Bronchial epithelial cell (primary cell): ENCODE measurements around the gene NWD2. TPM values are rescaled to one million over a fixed set of nuclear protein-coding genes. Genes with fewer than 3 reads are reported as not detected.

Experiments
- DNase-seq: peaks from one replicate; pipeline ENCODE4 v3.0.0-alpha.2; 2010; ENCODE audit warnings: low read depth
- FAIRE-seq: peaks from 2 replicates; lab custom pipeline; 2011; peaks lifted over from hg19 to GRCh38; lab: Jason Lieb, UNC
- H3K27me3 ChIP-seq: 2 replicates; pipeline ENCODE4 v1.5.1; 2011; ENCODE audit warnings: low read length; ENCODE audit not compliant: control insufficient read depth, insufficient read depth
- H3K36me3 ChIP-seq: 2 replicates; pipeline ENCODE4 v1.5.1; 2011; ENCODE audit warnings: low read length; ENCODE audit not compliant: control insufficient read depth, insufficient read depth
- H3K4me3 ChIP-seq: 2 replicates; pipeline ENCODE4 v1.5.1; 2011; ENCODE audit warnings: mild to moderate bottlenecking, low read depth, low read length, control low read depth
- CTCF ChIP-seq: IDR thresholded peaks from 2 replicates; pipeline ENCODE4 v1.5.1; 2011; ENCODE audit warnings: mild to moderate bottlenecking, moderate library complexity, low read length, control low read depth, inconsistent platforms; ENCODE audit not compliant: insufficient read depth, severe bottlenecking
- total RNA-seq: library from RNA; depleted of rRNA; stranded (reverse); fragments of >200 nt; gene quantifications from 2 replicates; pipeline ENCODE4 v1.2.1, GENCODE V29; 2014

The NWD2 gene
- total RNA-seq, 1 donor from 2014 or later, result 0.26 TPM

GRCh38 chr4:37304612-37305011 lies 60.1 kb downstream of the NWD2 start:
- no peak for DNase-seq
- no peak for FAIRE-seq
- no peak overlapping the region for H3K4me3 ChIP-seq
- H3K27me3 ChIP-seq, result no peaks in the 10 kb centered on the region
- H3K36me3 ChIP-seq, result no peaks in the 10 kb centered on the region
- TF ChIP-seq CTCF, result no peak

GRCh38 chr4:37305984-37306383 lies 61.4 kb downstream of the NWD2 start:
- Histone ChIP-seq H3K4me3 (no peak overlapping the region), H3K36me3 (no peaks in the 10 kb centered on the region), H3K27me3 (no peaks in the 10 kb centered on the region)
- no peak for DNase-seq
- no peak for FAIRE-seq
- TF ChIP-seq CTCF, result no peak

GRCh38 chr4:37317104-37317643 lies 72.6 kb downstream of the NWD2 start:
- DNase-seq (no peak), FAIRE-seq (no peak)
- H3K4me3 ChIP-seq, result no peak overlapping the region
- H3K36me3 ChIP-seq, result no peaks in the 10 kb centered on the region
- no peaks in the 10 kb centered on the region for H3K27me3 ChIP-seq
- TF ChIP-seq CTCF, result no peak

- no peak overlapping the region for H3K4me3 ChIP-seq
- no peak for DNase-seq
- no peak for TF ChIP-seq CTCF
- no peaks in the 10 kb centered on the region for H3K36me3 ChIP-seq
- no peaks in the 10 kb centered on the region for H3K27me3 ChIP-seq
- FAIRE-seq, result no peak
These were observed 76.1 kb downstream of the NWD2 start for GRCh38 chr4:37320513-37321235.

GRCh38 chr4:37322122-37322521 lies 77.6 kb downstream of the NWD2 start:
- Histone ChIP-seq H3K4me3 (no peak overlapping the region), H3K36me3 (no peaks in the 10 kb centered on the region), H3K27me3 (no peaks in the 10 kb centered on the region)
- no peak for FAIRE-seq
- TF ChIP-seq CTCF, result no peak
- no peak for DNase-seq
